Hepatocyte (in vitro differentiated cells): ENCODE results near the gene ARL17A.
"Not testable (repeated sequence)": the region's sequence is repeated elsewhere in the genome, so short reads cannot be mapped to it uniquely, and the experiment has no call there.

Experiments used
- CTCF ChIP-seq: fragments of 200-600 bp; sonication (generic); IDR thresholded peaks from 2 replicates; pipeline ENCODE4 v1.5.1; 2016; ENCODE audit warnings: antibody characterized with exemption, mild to moderate bottlenecking; ENCODE audit not compliant: poor library complexity
- EZH2 ChIP-seq: fragments of 200-600 bp; sonication (generic); IDR thresholded peaks from 2 replicates; pipeline ENCODE4 v1.6.1; 2016; ENCODE audit warnings: antibody characterized with exemption, mild to moderate bottlenecking, borderline replicate concordance
- EZH2phosphoT487 ChIP-seq: fragments of 200-600 bp; sonication (generic); IDR thresholded peaks from one replicate; pipeline ENCODE4 v1.6.1; 2018; ENCODE audit warnings: antibody characterized with exemption, mild to moderate bottlenecking, low read depth, moderate library complexity; ENCODE audit not compliant: unreplicated experiment, severe bottlenecking

GRCh38 chr17:46478823-46479222, 100.7 kb downstream of the ARL17A start:
- not testable (repeated sequence) for TF ChIP-seq CTCF, EZH2, EZH2phosphoT487
